ENCODE results near the gene MACO1. TPM values are rescaled to one million over a fixed set of nuclear protein-coding genes. Genes with fewer than 3 reads are reported as not detected.
A peak's percentile ranks its signal among the peaks of the same experiment; 100 is the strongest.
"Not testable (repeated sequence)": the region's sequence is repeated elsewhere in the genome, so short reads cannot be mapped to it uniquely, and the experiment has no call there.

Gene MACO1
- total and polyA plus RNA-seq, 2 of the 8 experiments (the other 6 are each of a cell fraction or from before 2014, with no cell fraction given): 3.5 to 15.1 TPM

GRCh38 chr1:25506566-25507463 lies 76.1 kb downstream of the MACO1 start:
- H2AK5ac ChIP-seq (ENCODE audit: low read depth, low read length): peak overlapping the region; percentile 75; the same call in 1 of the 2 replicates
- not testable (repeated sequence) for H3K23ac ChIP-seq (ENCODE audit: insufficient read length); H3K4ac ChIP-seq (replicated peaks; ENCODE audit: insufficient read length, low read depth, low read length); H2BK15ac ChIP-seq (ENCODE audit: low read length); H3K9me3 ChIP-seq (ENCODE audit: insufficient read depth in 2 of 2, low read depth in 1 of 2, low read length in 1 of 2); H2BK20ac ChIP-seq (ENCODE audit: low read length); H4K8ac ChIP-seq (ENCODE audit: extremely low read depth, insufficient read depth, low read length); H2AFZ ChIP-seq (ENCODE audit: low read length); H4K20me1 ChIP-seq (replicated peaks in 1 of 2; ENCODE audit: control insufficient read depth in 1 of 2, insufficient read depth in 2 of 2, low read length in 2 of 2); H4K5ac ChIP-seq (ENCODE audit: insufficient read length, low read depth, low read length); H3K27me3 ChIP-seq (replicated peaks in 1 of 4; ENCODE audit: control insufficient read depth in 3 of 4, extremely low read depth in 1 of 4, insufficient read depth in 3 of 4, low read length in 3 of 4); H3K23me2 ChIP-seq (ENCODE audit: low read depth, low read length); H2BK120ac ChIP-seq (replicated peaks; ENCODE audit: low read depth, low read length); H3K79me1 ChIP-seq (ENCODE audit: low read depth, low read length); H3K36me3 ChIP-seq (ENCODE audit: control insufficient read depth in 2 of 4, insufficient read depth in 4 of 4, low read length in 3 of 4); H3K27ac ChIP-seq (ENCODE audit: low read depth, low read length); FAIRE-seq; H3K56ac ChIP-seq (replicated peaks; ENCODE audit: insufficient read length, low read depth, low read length); H3K14ac ChIP-seq (ENCODE audit: insufficient read length); H3K79me2 ChIP-seq (ENCODE audit: control insufficient read depth in 1 of 2, insufficient read depth in 2 of 2, low read length in 2 of 2)
- peak overlapping the region; percentile 55 for H3K18ac ChIP-seq (ENCODE audit: extremely low read depth, low read length)
- peak overlapping the region in 1 of 4 experiments; percentile 43; a peak in 2 of 7 replicates for H3K9ac ChIP-seq (replicated peaks in 1 of 4; ENCODE audit: extremely low read depth in 1 of 4, low read depth in 3 of 4, low read length in 3 of 4)
- H2BK12ac ChIP-seq (ENCODE audit: low read depth, low read length): peak overlapping the region; percentile 27; the same call in 1 of the 2 replicates
- peak overlapping the region; percentile 13 to 23 (median 18); a peak in 4 of 8 replicates for H3K4me3 ChIP-seq (ENCODE audit: extremely low read depth in 1 of 4, insufficient read depth in 2 of 4, low read depth in 3 of 4, low read length in 4 of 4)
- 0 out of 2 replicates have a peak, but pooled peaks have one; percentile 64 for TF ChIP-seq YY1 (IDR thresholded peaks at IDR 0.05; ENCODE audit: low read depth, low read length)
- H3K4me2 ChIP-seq (ENCODE audit: insufficient read depth in 1 of 2, low read depth in 2 of 2, low read length in 2 of 2): peak overlapping the region; percentile 43 to 63
- POLR2A ChIA-PET (ENCODE audit: partially characterized antibody): interaction anchor here (0.7 to 2.1 kb wide), 10 partner anchors 9 to 114 kb away, joined by 3 to 12 read pairs (median 4); partner anchors contain the start of gene MACO1
- peaks cover 8 to 17% (median 11%) of the 10 kb centered on the region in 4 experiments for H3K4me1 ChIP-seq (replicated peaks in 1 of 4; ENCODE audit: control insufficient read depth in 3 of 4, insufficient read depth in 4 of 4, low read length in 3 of 4)
- peak in 1 of 2 experiments; percentile 73 for DNase-seq (ENCODE audit: low read depth in 1 of 2, low spot score in 2 of 2)
- peak overlapping the region; percentile 95 for H4K91ac ChIP-seq (replicated peaks; ENCODE audit: insufficient read length, low read length)
- WGBS, 2 experiments (ENCODE audit: extremely low coverage in 1 of 2, insufficient coverage in 1 of 2, insufficient read length in 1 of 2, insufficient replicate concordance in 2 of 2, low coverage in 1 of 2, low lambda C conversion rate in 2 of 2, missing lambda C conversion rate in 1 of 2): 31% methylated on average over 37 of the region's 37 CpGs; no CpG with 5 or more reads in 1 of the 2 experiments
- peak overlapping the region; percentile 50; the same call in 1 of the 2 replicates for H2BK5ac ChIP-seq (ENCODE audit: low read depth, low read length)
- CTCF ChIA-PET (ENCODE audit: partially characterized antibody): interaction anchor here (0.7 to 9.2 kb wide), 6 partner anchors 13 to 304 kb away, joined by 3 to 240 read pairs (median 8); no protein-coding TSS in a partner anchor
